Ishikawa (cell line): ENCODE results near the gene ABHD12.

Source experiments
- CEBPB ChIP-seq: IDR thresholded peaks from 2 replicates; pipeline ENCODE4 v1.6.1; 2012
- CREB1 ChIP-seq: IDR thresholded peaks from 2 replicates; pipeline ENCODE4 v1.6.1; 2012; ENCODE audit warnings: low read depth
- EP300 ChIP-seq: IDR thresholded peaks from 2 replicates; pipeline ENCODE4 v1.6.1; 2012; ENCODE audit warnings: borderline replicate concordance
- FOXM1 ChIP-seq: IDR thresholded peaks from 2 replicates; pipeline ENCODE4 v1.6.1; 2012; ENCODE audit warnings: low read depth, borderline replicate concordance
- MAX ChIP-seq: IDR thresholded peaks from 2 replicates; pipeline ENCODE4 v1.6.1; 2012
- RAD21 ChIP-seq: IDR thresholded peaks from 2 replicates; pipeline ENCODE4 v1.6.1; 2012; ENCODE audit warnings: low read depth
- TAF1 ChIP-seq: IDR thresholded peaks from 2 replicates; pipeline ENCODE4 v1.6.1; 2012; ENCODE audit warnings: low read depth, mild to moderate bottlenecking
- TCF12 ChIP-seq: IDR thresholded peaks from 2 replicates; pipeline ENCODE4 v1.6.1; 2012; ENCODE audit warnings: low read depth
- TEAD4 ChIP-seq: IDR thresholded peaks from 2 replicates; pipeline ENCODE4 v1.6.1; 2012
- YY1 ChIP-seq: IDR thresholded peaks from 2 replicates; pipeline ENCODE4 v1.6.1; 2012; ENCODE audit warnings: low read depth
- ZBTB7A ChIP-seq: IDR thresholded peaks from 2 replicates; pipeline ENCODE4 v1.6.1; 2012; ENCODE audit warnings: low read depth
- TF ChIP-seq, protein P1 (sequence below): IDR thresholded peaks from 2 replicates; pipeline ENCODE4 v1.6.1; 2012
- TF ChIP-seq, protein P2 (sequence below): IDR thresholded peaks from 2 replicates; pipeline ENCODE4 v1.6.1; 2012; ENCODE audit warnings: low read depth, mild to moderate bottlenecking

- TF ChIP-seq, protein P1, sequence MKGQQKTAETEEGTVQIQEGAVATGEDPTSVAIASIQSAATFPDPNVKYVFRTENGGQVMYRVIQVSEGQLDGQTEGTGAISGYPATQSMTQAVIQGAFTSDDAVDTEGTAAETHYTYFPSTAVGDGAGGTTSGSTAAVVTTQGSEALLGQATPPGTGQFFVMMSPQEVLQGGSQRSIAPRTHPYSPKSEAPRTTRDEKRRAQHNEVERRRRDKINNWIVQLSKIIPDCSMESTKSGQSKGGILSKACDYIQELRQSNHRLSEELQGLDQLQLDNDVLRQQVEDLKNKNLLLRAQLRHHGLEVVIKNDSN = no peak
- TF ChIP-seq MAX = no peak
- no peak for TF ChIP-seq FOXM1
- TF ChIP-seq, protein P2, sequence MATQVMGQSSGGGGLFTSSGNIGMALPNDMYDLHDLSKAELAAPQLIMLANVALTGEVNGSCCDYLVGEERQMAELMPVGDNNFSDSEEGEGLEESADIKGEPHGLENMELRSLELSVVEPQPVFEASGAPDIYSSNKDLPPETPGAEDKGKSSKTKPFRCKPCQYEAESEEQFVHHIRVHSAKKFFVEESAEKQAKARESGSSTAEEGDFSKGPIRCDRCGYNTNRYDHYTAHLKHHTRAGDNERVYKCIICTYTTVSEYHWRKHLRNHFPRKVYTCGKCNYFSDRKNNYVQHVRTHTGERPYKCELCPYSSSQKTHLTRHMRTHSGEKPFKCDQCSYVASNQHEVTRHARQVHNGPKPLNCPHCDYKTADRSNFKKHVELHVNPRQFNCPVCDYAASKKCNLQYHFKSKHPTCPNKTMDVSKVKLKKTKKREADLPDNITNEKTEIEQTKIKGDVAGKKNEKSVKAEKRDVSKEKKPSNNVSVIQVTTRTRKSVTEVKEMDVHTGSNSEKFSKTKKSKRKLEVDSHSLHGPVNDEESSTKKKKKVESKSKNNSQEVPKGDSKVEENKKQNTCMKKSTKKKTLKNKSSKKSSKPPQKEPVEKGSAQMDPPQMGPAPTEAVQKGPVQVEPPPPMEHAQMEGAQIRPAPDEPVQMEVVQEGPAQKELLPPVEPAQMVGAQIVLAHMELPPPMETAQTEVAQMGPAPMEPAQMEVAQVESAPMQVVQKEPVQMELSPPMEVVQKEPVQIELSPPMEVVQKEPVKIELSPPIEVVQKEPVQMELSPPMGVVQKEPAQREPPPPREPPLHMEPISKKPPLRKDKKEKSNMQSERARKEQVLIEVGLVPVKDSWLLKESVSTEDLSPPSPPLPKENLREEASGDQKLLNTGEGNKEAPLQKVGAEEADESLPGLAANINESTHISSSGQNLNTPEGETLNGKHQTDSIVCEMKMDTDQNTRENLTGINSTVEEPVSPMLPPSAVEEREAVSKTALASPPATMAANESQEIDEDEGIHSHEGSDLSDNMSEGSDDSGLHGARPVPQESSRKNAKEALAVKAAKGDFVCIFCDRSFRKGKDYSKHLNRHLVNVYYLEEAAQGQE = no peak
- no peak for TF ChIP-seq TAF1
- TF ChIP-seq RAD21 = no peak
- no peak for TF ChIP-seq TCF12
- TF ChIP-seq CREB1 = no peak
- no peak for TF ChIP-seq ZBTB7A
- TF ChIP-seq EP300 = no peak
- no peak for TF ChIP-seq TEAD4
- no peak for TF ChIP-seq YY1
- no peak for TF ChIP-seq CEBPB
These were observed 63.0 kb downstream of the ABHD12 start for GRCh38 chr20:25327521-25328235.
